Measurements from ENCODE around the gene MAP3K6.

MAP3K6 gene

DNA sequence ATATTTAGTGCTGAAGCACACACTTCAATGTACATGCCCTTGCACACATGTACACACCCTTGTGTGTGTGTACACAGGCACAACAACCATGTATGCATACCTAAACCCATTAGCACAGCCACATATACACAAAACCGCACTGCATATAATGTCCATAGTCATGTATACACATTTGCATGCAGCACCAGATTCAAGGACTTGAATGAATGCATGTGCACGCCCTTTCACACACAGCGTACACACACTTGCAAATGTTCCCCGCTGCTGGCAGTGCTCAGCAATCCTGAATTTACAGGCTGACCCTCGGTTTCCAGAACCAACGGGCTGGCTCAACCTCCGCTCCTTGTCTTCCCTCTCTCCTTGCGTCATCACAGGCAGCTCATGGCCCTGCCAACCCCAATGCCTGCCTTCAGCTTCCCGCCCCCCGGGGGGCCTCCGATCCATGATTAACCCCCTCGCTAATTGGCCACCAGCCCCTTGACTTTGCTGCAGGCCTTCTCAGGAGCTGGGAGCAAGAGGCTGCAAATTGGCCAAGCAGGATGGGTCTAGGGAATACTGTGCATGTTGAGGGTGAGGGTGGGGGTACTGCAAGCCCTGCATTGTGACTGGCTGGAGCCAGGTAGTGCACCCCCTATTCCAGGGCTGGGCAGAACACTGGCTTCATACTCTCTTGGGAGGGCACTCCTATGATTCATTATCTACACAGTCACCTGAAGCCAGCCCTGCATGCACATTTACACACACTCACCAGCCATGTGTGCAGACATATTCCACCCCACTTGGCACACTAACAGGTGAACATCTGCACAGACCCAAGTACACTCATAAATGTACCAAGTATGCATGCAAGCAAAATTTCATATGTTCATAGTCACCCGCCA is 33.6 kb upstream of the MAP3K6 start:
- Histone ChIP-seq H2BK120ac (ENCODE audit: insufficient read depth, low read length, poor library complexity) (no peak overlapping the region), H3K79me2 (ENCODE audit: control insufficient read depth, insufficient read depth, low read length, poor library complexity) (no peaks in the 10 kb centered on the region), H3K18ac (ENCODE audit: low read length) (no peak overlapping the region), H3K4me2 (ENCODE audit: low read length) (no peak overlapping the region), H3K36me3 (ENCODE audit: control insufficient read depth in 1 of 2, insufficient read depth in 2 of 2, low read length in 2 of 2) (no peaks in the 10 kb centered on the region), H3K79me1 (ENCODE audit: low read length) (peaks cover 4% of the 10 kb centered on the region), H3K4me1 (ENCODE audit: control insufficient read depth in 1 of 2, insufficient read depth in 2 of 2, low read length in 2 of 2) (peaks cover 11 to 18% of the 10 kb centered on the region in 2 experiments), H4K91ac (ENCODE audit: low read depth, low read length) (no peak overlapping the region), H3K9ac (ENCODE audit: low read length) (no peak overlapping the region), H4K8ac (ENCODE audit: low read depth, low read length) (no peak overlapping the region), H3K23ac (ENCODE audit: low read length) (no peak overlapping the region), H3K27ac (ENCODE audit: low read depth, low read length) (no peak overlapping the region), H3K9me3 (ENCODE audit: insufficient read depth, low read depth, low read length) (peaks cover 4% of the 10 kb centered on the region), H3K27me3 (ENCODE audit: insufficient read depth, low read length) (no peaks in the 10 kb centered on the region), H3K4ac (ENCODE audit: low read depth, low read length) (no peak overlapping the region), H3K4me3 (ENCODE audit: low read depth, low read length) (no peak overlapping the region), H3K14ac (ENCODE audit: low read length) (no peak overlapping the region), H2BK12ac (ENCODE audit: low read length) (no peak overlapping the region), H4K12ac (ENCODE audit: low read depth, low read length) (no peak overlapping the region), H2AFZ (ENCODE audit: insufficient read depth, low read length, poor library complexity) (no peak overlapping the region), H2AK5ac (ENCODE audit: low read length) (no peak overlapping the region), H2BK5ac (ENCODE audit: low read depth, low read length, poor library complexity) (no peak overlapping the region)
- WGBS (ENCODE audit: extremely low coverage, insufficient coverage, insufficient read length) = no CpG with 5 or more reads among the region's 13 CpGs
- no peak for DNase-seq

DNA sequence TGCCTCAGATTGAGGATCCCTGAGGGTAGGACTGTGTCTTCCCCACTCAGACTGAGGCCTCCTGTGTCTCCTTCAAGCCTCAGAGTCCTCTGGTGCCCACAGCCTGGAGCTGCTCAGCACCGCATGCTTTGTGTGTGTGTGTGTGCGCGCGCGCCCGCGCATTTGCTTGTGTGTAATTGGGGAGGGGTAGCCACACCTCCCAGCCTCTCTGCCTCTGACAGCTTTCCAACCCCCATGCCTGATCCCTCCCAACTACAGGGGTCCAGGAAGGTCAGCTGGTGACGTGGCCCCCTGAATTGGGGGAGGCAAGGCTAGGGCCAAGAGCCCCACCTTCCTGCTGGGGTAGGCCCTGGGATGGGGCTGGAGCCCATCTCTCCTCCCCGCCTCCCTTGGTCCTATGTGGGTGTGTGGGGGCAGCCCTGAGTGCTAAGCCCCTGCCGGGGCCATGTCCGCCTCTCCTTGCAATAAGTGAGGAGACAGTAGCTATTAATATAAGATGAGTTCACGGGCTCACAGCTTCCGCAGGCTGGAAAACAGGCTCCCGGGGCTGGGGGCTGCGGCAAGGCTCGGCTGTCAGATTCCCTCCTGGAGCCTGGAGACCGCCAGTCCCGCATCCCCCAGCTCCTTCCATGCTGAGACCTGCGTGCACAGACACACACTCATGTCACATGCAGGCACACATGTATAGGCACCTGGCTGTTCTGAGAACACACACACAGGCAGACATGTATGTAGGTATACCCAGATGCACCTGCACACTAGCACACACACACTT is 32.7 kb upstream of the MAP3K6 start:
- no CpG with 5 or more reads among the region's 19 CpGs for WGBS (ENCODE audit: extremely low coverage, insufficient coverage, insufficient read length)
- no peak overlapping the region for H3K18ac ChIP-seq (ENCODE audit: low read length)

DNA sequence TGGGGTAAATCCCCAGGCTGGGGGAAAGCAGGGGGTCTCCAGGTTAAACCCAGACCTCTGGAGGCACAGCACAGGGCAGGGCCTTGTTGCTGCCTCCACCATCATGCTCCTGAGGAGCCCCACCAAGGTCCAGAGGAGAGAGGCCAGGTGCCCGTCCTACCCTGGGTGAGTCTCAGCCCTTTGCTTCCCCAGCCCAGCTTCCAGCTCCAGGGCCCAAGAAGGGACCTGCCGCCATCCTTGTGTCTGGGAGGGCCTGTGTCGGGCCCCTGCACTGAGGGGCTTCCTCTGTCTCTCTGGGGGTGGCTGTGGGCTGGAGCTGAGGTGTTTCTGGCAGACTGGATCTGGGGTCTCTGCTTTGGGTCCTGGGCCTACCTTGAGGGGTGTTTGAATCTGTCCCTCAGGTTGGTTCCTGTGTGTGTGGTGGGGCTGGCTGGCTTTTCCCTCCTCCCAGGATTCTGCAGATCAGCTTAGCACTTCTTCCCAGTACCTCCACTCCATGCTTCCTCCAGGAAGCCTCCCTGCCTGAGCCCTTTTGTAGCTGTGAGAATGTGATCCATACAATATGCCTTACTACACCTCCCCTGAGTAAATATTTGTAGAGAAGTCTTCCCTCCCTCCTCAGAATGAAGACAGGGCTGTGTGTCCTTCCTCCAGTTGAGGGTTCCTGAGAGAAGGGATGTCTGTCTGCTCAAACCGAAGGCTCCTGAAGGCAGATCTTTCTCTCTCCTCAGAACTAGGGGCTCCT is 31.8 kb upstream of the MAP3K6 start:
- Histone ChIP-seq H3K4me3 (ENCODE audit: low read depth, low read length) (no peak overlapping the region), H3K27ac (ENCODE audit: low read depth, low read length) (no peak overlapping the region), H3K14ac (ENCODE audit: low read length) (no peak overlapping the region), H2AFZ (ENCODE audit: insufficient read depth, low read length, poor library complexity) (no peak overlapping the region), H3K36me3 (ENCODE audit: control insufficient read depth in 1 of 2, insufficient read depth in 2 of 2, low read length in 2 of 2) (no peaks in the 10 kb centered on the region), H4K12ac (ENCODE audit: low read depth, low read length) (no peak overlapping the region), H2BK5ac (ENCODE audit: low read depth, low read length, poor library complexity) (no peak overlapping the region), H3K9me3 (ENCODE audit: insufficient read depth, low read depth, low read length) (peaks cover 4% of the 10 kb centered on the region), H3K9ac (ENCODE audit: low read length) (no peak overlapping the region), H4K8ac (ENCODE audit: low read depth, low read length) (no peak overlapping the region), H3K4me2 (ENCODE audit: low read length) (no peak overlapping the region), H3K27me3 (ENCODE audit: insufficient read depth, low read length) (no peaks in the 10 kb centered on the region), H3K79me1 (ENCODE audit: low read length) (no peaks in the 10 kb centered on the region), H3K18ac (ENCODE audit: low read length) (no peak overlapping the region), H3K4ac (ENCODE audit: low read depth, low read length) (no peak overlapping the region), H4K91ac (ENCODE audit: low read depth, low read length) (no peak overlapping the region), H2BK12ac (ENCODE audit: low read length) (no peak overlapping the region), H3K23ac (ENCODE audit: low read length) (no peak overlapping the region), H2BK120ac (ENCODE audit: insufficient read depth, low read length, poor library complexity) (no peak overlapping the region), H3K79me2 (ENCODE audit: control insufficient read depth, insufficient read depth, low read length, poor library complexity) (no peaks in the 10 kb centered on the region), H2AK5ac (ENCODE audit: low read length) (no peak overlapping the region), H3K4me1 (ENCODE audit: control insufficient read depth in 1 of 2, insufficient read depth in 2 of 2, low read length in 2 of 2) (peaks cover 5 to 9% of the 10 kb centered on the region in 2 experiments)
- WGBS (ENCODE audit: extremely low coverage, insufficient coverage, insufficient read length) = no CpG with 5 or more reads among the region's 4 CpGs
- no peak for DNase-seq

More for the DNA sequence above, 32.7 kb upstream of the MAP3K6 start:
- H3K79me2 ChIP-seq (ENCODE audit: control insufficient read depth, insufficient read depth, low read length, poor library complexity) = no peaks in the 10 kb centered on the region
- H4K8ac ChIP-seq (ENCODE audit: low read depth, low read length) = no peak overlapping the region
- no peak overlapping the region for H3K4me2 ChIP-seq (ENCODE audit: low read length)
- no peaks in the 10 kb centered on the region for H3K36me3 ChIP-seq (ENCODE audit: control insufficient read depth in 1 of 2, insufficient read depth in 2 of 2, low read length in 2 of 2)
- no peak overlapping the region for H2BK5ac ChIP-seq (ENCODE audit: low read depth, low read length, poor library complexity)
- H3K4ac ChIP-seq (ENCODE audit: low read depth, low read length) = no peak overlapping the region
- H2BK120ac ChIP-seq (ENCODE audit: insufficient read depth, low read length, poor library complexity) = no peak overlapping the region
- no peaks in the 10 kb centered on the region for H3K27me3 ChIP-seq (ENCODE audit: insufficient read depth, low read length)
- H3K27ac ChIP-seq (ENCODE audit: low read depth, low read length) = no peak overlapping the region
- H4K12ac ChIP-seq (ENCODE audit: low read depth, low read length) = no peak overlapping the region
- no peak overlapping the region for H2AFZ ChIP-seq (ENCODE audit: insufficient read depth, low read length, poor library complexity)
- H4K91ac ChIP-seq (ENCODE audit: low read depth, low read length) = no peak overlapping the region
- H3K23ac ChIP-seq (ENCODE audit: low read length) = no peak overlapping the region
- H2BK12ac ChIP-seq (ENCODE audit: low read length) = no peak overlapping the region
- peaks cover 4% of the 10 kb centered on the region for H3K9me3 ChIP-seq (ENCODE audit: insufficient read depth, low read depth, low read length)
- peaks cover 8 to 12% of the 10 kb centered on the region in 2 experiments for H3K4me1 ChIP-seq (ENCODE audit: control insufficient read depth in 1 of 2, insufficient read depth in 2 of 2, low read length in 2 of 2)
- no peak overlapping the region for H2AK5ac ChIP-seq (ENCODE audit: low read length)
- DNase-seq = no peak
- no peak overlapping the region for H3K14ac ChIP-seq (ENCODE audit: low read length)
- no peak overlapping the region for H3K9ac ChIP-seq (ENCODE audit: low read length)
- no peaks in the 10 kb centered on the region for H3K79me1 ChIP-seq (ENCODE audit: low read length)
- no peak overlapping the region for H3K4me3 ChIP-seq (ENCODE audit: low read depth, low read length)

- H3K79me1 ChIP-seq (ENCODE audit: low read length) = no peaks in the 10 kb centered on the region
- no CpG with 5 or more reads among the region's 7 CpGs for WGBS (ENCODE audit: extremely low coverage, insufficient coverage, insufficient read length)
- H3K14ac ChIP-seq (ENCODE audit: low read length) = no peak overlapping the region
- H3K4me1 ChIP-seq (ENCODE audit: control insufficient read depth in 1 of 2, insufficient read depth in 2 of 2, low read length in 2 of 2) = peaks cover 2 to 8% of the 10 kb centered on the region in 2 experiments
- H2BK5ac ChIP-seq (ENCODE audit: low read depth, low read length, poor library complexity) = no peak overlapping the region
- no peaks in the 10 kb centered on the region for H3K36me3 ChIP-seq (ENCODE audit: control insufficient read depth in 1 of 2, insufficient read depth in 2 of 2, low read length in 2 of 2)
- no peak overlapping the region for H3K4me2 ChIP-seq (ENCODE audit: low read length)
- H2BK120ac ChIP-seq (ENCODE audit: insufficient read depth, low read length, poor library complexity) = no peak overlapping the region
- no peaks in the 10 kb centered on the region for H3K79me2 ChIP-seq (ENCODE audit: control insufficient read depth, insufficient read depth, low read length, poor library complexity)
- H3K23ac ChIP-seq (ENCODE audit: low read length) = no peak overlapping the region
- H3K4ac ChIP-seq (ENCODE audit: low read depth, low read length) = no peak overlapping the region
- no peak for DNase-seq
- no peak overlapping the region for H2BK12ac ChIP-seq (ENCODE audit: low read length)
- no peak overlapping the region for H4K8ac ChIP-seq (ENCODE audit: low read depth, low read length)
- no peak overlapping the region for H3K27ac ChIP-seq (ENCODE audit: low read depth, low read length)
- no peak overlapping the region for H3K4me3 ChIP-seq (ENCODE audit: low read depth, low read length)
- no peaks in the 10 kb centered on the region for H3K27me3 ChIP-seq (ENCODE audit: insufficient read depth, low read length)
- no peak overlapping the region for H2AFZ ChIP-seq (ENCODE audit: insufficient read depth, low read length, poor library complexity)
- no peak overlapping the region for H3K9ac ChIP-seq (ENCODE audit: low read length)
- no peak overlapping the region for H4K91ac ChIP-seq (ENCODE audit: low read depth, low read length)
- no peak overlapping the region for H4K12ac ChIP-seq (ENCODE audit: low read depth, low read length)
- H3K9me3 ChIP-seq (ENCODE audit: insufficient read depth, low read depth, low read length) = peaks cover 4% of the 10 kb centered on the region
- H3K18ac ChIP-seq (ENCODE audit: low read length) = no peak overlapping the region
- no peak overlapping the region for H2AK5ac ChIP-seq (ENCODE audit: low read length)
Observed at GRCh38 chr1:27397749-27398148, 31.0 kb upstream of the MAP3K6 start.
